ENCODE results near the gene ZC3H11A.
"Not testable (repeated sequence)": the region's sequence is repeated elsewhere in the genome, so short reads cannot be mapped to it uniquely, and the experiment has no call there.

The ZC3H11A gene

GRCh38 chr1:203760506-203760905 lies 34.9 kb upstream of the ZC3H11A start:
- no peak overlapping the region for H3K27ac Mint-ChIP-seq
- DNase-seq = no peak
- no peak for TF ChIP-seq CTCF (IDR thresholded peaks at IDR 0.05)
- H3K9me3 Mint-ChIP-seq = no peaks in the 10 kb centered on the region
- H3K27me3 Mint-ChIP-seq (ENCODE audit: low read depth, poor library complexity) = peaks cover 10% of the 10 kb centered on the region
- H3K4me3 Mint-ChIP-seq = no peak overlapping the region
- H3K36me3 Mint-ChIP-seq (ENCODE audit: low read depth) = no peaks in the 10 kb centered on the region
- peaks cover 16% of the 10 kb centered on the region for H3K4me1 Mint-ChIP-seq

- DNase-seq; H3K9me3 Mint-ChIP-seq; H3K36me3 Mint-ChIP-seq (ENCODE audit: low read depth); H3K4me3 Mint-ChIP-seq; H3K27ac Mint-ChIP-seq: not testable (repeated sequence)
- peaks cover 11% of the 10 kb centered on the region for H3K4me1 Mint-ChIP-seq
- H3K27me3 Mint-ChIP-seq (ENCODE audit: low read depth, poor library complexity) = peaks cover 11% of the 10 kb centered on the region
These were observed 33.5 kb upstream of the ZC3H11A start for GRCh38 chr1:203761958-203762357.

GRCh38 chr1:203763505-203763904 lies 31.9 kb upstream of the ZC3H11A start:
- no peak for DNase-seq
- Mint-ChIP-seq H3K9me3 (no peaks in the 10 kb centered on the region), H3K27me3 (ENCODE audit: low read depth, poor library complexity) (peaks cover 11% of the 10 kb centered on the region), H3K4me3 (no peak overlapping the region), H3K27ac (no peak overlapping the region), H3K36me3 (ENCODE audit: low read depth) (no peaks in the 10 kb centered on the region), H3K4me1 (peaks cover 16% of the 10 kb centered on the region)
- no peak for TF ChIP-seq CTCF (IDR thresholded peaks at IDR 0.05)

- no peak overlapping the region for H3K27ac Mint-ChIP-seq
- no peaks in the 10 kb centered on the region for H3K36me3 Mint-ChIP-seq (ENCODE audit: low read depth)
- H3K9me3 Mint-ChIP-seq = no peaks in the 10 kb centered on the region
- H3K4me1 Mint-ChIP-seq = peaks cover 23% of the 10 kb centered on the region
- no peak overlapping the region for H3K4me3 Mint-ChIP-seq
- no peak for DNase-seq
- peaks cover 11% of the 10 kb centered on the region for H3K27me3 Mint-ChIP-seq (ENCODE audit: low read depth, poor library complexity)
- TF ChIP-seq CTCF (IDR thresholded peaks at IDR 0.05) = no peak
These were observed 31.1 kb upstream of the ZC3H11A start for GRCh38 chr1:203764105-203765028.

GRCh38 chr1:203765029-203765837 lies 30.2 kb upstream of the ZC3H11A start, which contains the start of gene LAX1:
Gene LAX1 (plus strand): TSS chr1:203765183. CDS start chr1:203765566, 383 bp downstream.
- TF ChIP-seq CTCF (IDR thresholded peaks at IDR 0.05) = no peak
- H3K9me3 Mint-ChIP-seq = no peaks in the 10 kb centered on the region
- H3K36me3 Mint-ChIP-seq (ENCODE audit: low read depth) = no peaks in the 10 kb centered on the region
- H3K27ac Mint-ChIP-seq = no peak within 1 kb of the TSS
- peaks cover 11% of the 10 kb centered on the region for H3K27me3 Mint-ChIP-seq (ENCODE audit: low read depth, poor library complexity)
- H3K4me3 Mint-ChIP-seq = no peak within 1 kb of the TSS
- DNase-seq = no peak
- H3K4me1 Mint-ChIP-seq = peaks cover 22% of the 10 kb centered on the region

- H3K36me3 Mint-ChIP-seq (ENCODE audit: low read depth) = no peaks in the 10 kb centered on the region
- no peak for DNase-seq
- no peak overlapping the region for H3K4me3 Mint-ChIP-seq
- H3K27me3 Mint-ChIP-seq (ENCODE audit: low read depth, poor library complexity) = peaks cover 16% of the 10 kb centered on the region
- H3K4me1 Mint-ChIP-seq = peaks cover 41% of the 10 kb centered on the region
- no peaks in the 10 kb centered on the region for H3K9me3 Mint-ChIP-seq
- H3K27ac Mint-ChIP-seq = no peak overlapping the region
- TF ChIP-seq CTCF (IDR thresholded peaks at IDR 0.05) = no peak
These were observed 27.2 kb upstream of the ZC3H11A start for GRCh38 chr1:203768256-203768655.
